AG09309 (cell line): Measurements from ENCODE around the gene RMI2.

Source experiments
- DNase-seq: peaks from one replicate; pipeline ENCODE4 v3.0.0-alpha.2; 2010; ENCODE audit warnings: low read depth
- H3K4me3 ChIP-seq: 2 replicates; pipeline ENCODE4 v1.5.1; 2011; ENCODE audit warnings: mild to moderate bottlenecking, low read depth, low read length, moderate library complexity; ENCODE audit not compliant: control insufficient read depth
- CTCF ChIP-seq: IDR thresholded peaks from 2 replicates; pipeline ENCODE4 v1.5.1; 2011; ENCODE audit warnings: mild to moderate bottlenecking, low read depth, low read length, inconsistent platforms; ENCODE audit not compliant: insufficient read depth, control insufficient read depth; ENCODE audit errors: missing control alignments

RMI2 gene

DNA sequence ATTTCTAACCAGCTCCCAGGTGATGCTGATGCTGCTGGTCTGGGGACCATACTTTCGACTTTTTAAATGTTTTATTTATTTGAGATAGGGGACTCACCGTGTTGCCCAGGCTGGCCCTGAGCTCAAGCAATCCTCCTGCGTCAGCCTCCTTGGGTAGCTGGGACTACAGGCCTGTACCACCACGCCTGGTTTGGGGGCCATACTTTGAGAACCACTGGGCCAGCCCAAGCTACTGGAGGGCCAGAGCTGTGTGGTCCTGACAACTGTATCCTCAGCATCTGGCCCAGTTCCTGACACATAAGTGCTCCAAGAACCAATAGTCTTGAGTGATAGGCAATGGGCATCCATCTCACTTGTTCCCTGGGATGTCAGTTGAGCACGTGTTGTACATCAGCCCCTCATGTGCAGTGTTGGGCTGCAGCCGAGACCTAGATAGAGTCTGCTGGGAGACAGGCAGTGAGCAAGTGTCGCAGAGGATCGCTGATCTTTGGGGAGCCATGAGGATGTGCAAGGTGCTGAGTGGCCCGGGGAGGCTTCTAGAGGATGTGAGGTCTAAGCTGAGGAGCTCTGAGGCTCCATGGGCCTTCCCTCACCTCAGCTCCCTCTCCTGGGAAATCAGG, 1.6 kb downstream of the RMI2 start:
- TF ChIP-seq CTCF: no peak
- no peak overlapping the region for H3K4me3 ChIP-seq
- no peak for DNase-seq

DNA sequence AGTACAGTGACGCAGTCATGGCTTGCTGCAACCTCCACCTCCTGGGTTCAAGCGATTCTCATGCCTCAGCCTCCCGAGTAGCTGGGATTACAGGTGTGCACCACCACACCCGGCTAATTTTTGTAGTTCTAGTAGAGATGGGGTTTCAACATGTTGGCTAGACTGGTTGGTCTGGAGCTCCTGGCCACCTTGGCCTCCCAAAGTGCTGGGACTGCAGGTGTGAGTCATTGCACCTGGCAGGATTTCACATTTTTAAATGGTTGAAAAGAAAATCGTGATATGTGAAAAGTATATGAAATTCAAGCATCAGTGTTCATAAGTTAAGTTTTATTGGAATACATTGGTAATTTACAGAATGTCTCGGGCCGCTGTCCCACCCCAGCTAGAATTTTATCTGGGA, 2.6 kb downstream of the RMI2 start:
- no peak for DNase-seq
- H3K4me3 ChIP-seq: no peak overlapping the region
- TF ChIP-seq CTCF: no peak

- DNase-seq: no peak
- no peak for TF ChIP-seq CTCF
- H3K4me3 ChIP-seq: no peak overlapping the region
Observed at GRCh38 chr16:11348737-11349598, 3.7 kb downstream of the RMI2 start.

DNA sequence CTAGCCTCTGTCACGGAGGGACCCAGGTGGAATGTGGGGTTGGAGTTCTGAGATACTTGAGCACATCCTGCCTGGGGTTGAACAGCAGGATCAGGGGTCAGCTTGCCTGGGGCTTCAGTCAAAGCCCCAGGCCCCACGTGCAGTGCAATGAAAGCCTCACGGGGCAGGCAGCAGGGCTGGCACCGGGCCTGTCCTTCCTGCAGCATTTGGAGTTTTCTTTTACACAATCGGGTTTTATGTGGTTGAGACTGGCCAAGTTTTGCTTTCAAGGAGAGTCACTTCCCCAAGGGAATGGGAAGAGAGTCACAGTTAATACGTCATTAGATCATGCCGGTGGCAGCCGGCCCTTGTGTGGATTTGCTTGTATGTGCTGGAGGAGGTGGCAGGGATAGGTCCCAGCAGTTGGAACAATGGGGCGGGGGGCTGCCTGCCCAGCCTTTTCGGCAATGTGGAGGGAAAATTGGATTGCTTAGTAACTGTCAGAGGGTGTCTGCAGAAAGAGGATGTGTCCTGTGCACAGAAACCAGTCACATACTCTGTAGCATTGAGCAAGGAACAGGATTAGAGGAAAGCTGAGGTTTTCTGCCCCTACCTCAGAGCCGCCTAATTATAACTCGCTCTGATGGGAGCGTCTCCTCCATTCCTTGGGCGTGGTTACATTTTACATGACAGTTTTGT, 4.5 kb downstream of the RMI2 start:
- H3K4me3 ChIP-seq: no peak overlapping the region
- TF ChIP-seq CTCF: no peak
- DNase-seq: no peak

DNA sequence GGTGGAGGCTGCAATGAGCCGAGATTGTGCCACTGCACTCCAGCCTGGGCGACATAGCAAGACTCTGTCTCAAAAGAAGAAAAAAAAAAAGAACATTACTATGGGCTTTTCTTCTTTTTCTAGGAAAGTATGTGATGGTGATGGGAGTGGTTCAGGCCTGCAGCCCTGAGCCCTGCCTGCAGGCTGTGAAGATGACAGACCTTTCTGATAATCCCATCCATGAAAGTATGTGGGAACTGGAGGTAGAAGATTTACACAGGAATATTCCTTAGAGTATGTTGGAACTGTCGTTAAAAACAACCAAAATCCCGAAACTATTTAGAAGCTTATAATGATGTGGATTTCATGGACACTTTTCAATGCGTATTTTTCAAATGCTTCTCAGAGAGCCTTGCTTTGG, 5.3 kb downstream of the RMI2 start:
- no peak for DNase-seq
- no peak for TF ChIP-seq CTCF
- H3K4me3 ChIP-seq: no peak overlapping the region

GRCh38 chr16:11350921-11351335, 5.7 kb downstream of the RMI2 start:
- peak; percentile 90 for DNase-seq
- H3K4me3 ChIP-seq: peak overlapping the region; percentile 8
- no peak for TF ChIP-seq CTCF
